GM18499 (cell line): Measurements from ENCODE around the gene CEACAM3.

Experiments
- ATAC-seq: cut with Tn5 transposase; IDR thresholded peaks from one replicate; pipeline ENCODE4 v1.9.1; 2021; ENCODE audit warnings: moderate number of reproducible peaks; ENCODE audit not compliant: insufficient read depth, unreplicated experiment

Gene CEACAM3

DNA sequence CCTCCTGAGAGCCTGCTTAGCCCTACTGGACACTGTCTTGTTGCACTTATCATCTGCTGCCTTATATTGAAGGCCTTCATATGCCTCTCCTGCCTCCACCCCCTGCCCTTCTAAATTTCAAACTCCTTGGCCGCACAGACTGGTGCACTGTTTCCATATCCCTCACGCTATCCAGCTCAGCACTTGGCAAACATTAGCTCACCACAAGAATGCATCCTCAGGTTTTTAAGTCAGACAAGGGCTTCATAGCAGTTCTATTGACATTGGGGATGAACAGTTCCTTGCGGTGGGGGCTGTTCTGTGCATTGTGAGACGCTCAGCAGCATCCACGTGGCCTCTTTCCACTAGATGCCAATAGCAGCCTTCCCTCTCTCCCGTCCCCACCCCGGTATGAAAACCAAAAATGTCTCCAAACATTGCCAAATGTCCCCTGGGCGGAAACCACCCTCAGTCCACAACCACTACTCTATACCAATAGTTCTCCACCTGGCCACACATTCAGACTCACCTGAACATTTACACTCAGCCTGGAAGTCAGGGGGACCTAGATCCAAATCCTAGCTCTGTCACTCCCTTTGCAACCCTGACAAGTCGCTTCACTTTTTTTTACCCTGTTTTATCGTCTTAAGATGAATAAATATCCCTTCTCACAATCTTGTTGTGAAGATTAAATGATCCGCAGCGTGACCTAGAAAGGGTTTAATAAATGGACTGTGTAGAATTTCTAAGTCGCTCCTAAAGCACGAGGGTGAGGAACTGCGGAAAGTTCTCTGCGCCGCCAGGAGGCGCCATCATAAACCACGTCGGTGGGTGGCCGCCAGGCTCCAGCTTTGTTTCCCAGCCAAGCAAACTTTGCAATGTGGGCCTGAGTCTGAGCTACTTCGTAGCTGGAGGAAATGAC, 3.6 kb upstream of the CEACAM3 start:
- no peak for ATAC-seq

DNA sequence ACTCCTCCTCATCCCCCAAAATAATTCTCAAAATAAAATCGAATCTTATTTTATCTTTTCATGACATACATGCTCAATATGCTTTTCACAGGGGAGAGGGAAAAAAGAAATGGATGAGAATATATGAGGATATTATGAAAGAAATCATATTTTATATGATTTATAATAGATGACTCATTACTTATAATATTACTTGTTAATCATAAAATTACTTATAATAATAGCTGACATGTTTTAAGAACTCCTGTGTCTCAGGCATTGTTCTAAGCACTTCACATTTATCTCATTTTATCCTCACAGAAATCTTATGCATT, 3.0 kb upstream of the CEACAM3 start:
- no peak for ATAC-seq

DNA sequence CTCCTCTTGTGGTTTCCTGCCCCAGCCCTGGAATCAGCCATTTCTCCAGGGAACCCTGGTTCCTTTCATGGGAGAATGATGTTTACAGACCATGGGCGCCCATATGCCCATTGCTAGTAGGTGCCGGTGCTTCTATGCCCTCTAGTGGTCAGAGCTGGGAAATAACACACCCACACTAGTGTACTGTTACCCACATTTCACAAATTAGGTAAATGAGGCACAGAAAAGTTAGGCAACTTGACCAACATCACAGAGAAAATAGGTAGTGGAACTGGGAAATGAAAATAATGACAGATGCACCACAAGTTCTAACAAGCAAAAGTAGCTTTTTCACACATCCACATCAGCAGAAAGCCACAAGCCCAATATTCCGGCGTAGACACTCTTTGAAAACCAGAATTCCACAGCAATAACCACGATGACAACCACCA, 1.3 kb upstream of the CEACAM3 start:
- ATAC-seq = no peak

DNA sequence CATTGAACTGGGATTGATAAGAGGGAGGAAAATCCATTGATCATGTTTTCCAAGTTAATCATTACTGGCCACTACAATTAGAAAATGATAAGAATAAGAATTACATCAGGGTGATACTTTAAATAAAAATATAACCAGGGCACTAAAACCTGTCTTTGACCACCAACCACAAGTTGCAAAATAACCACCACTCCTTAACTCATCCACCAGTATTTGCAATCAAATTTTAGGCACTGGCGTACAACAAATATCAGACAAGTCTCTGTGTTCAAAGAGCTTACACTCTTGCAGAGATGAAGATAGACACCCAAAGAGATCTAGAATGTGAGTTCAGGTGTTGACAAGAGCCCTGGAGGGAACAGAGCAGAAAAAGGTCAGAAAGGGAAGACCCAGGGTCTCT, 514 bp downstream of the CEACAM3 start:
- ATAC-seq = no peak

DNA sequence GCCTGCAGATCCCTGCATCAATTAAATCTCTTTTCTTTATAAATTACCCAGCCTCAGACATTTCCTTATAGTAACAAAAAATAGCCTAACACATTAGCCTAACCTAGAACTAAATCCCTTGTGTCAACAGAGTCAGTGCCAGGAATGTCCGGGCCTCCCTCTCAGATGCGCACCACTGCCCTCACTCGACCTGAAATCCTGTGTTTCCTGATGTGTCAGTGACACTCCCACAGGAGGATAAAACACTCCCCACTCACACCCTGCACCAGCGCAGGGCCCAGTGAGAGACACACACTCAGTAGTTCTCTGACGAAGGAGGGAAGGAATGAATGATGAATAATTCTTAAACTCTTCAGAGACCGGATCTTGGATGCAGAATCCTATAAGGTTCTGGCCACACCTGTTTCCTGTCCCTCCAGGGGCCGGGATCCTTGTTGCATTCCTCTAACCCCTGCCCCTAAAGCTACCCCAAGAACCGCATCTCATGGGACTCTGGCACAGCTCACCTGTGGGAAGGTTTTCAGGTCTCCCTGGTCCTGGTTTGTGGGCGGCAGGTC, 3.1 kb downstream of the CEACAM3 start:
- ATAC-seq = no peak

DNA sequence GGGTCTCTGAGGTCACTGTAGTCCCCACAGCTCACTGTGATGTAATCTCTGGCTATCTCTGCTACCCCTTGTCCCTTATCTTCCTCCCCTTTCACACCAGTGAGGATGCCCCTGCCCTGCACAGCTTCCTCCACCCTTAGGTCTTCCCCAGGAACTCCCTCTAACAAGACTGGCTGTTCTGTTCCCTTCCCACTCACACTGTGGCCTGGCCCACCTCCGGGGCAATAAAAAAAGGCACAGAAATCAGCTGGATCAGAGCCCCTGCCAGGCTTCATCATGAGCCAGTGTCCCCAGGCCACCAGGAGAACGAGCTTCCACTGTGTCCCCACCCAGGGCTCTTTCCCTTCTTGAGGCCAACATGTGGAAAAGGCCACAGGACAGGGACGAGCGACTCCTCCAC, 4.6 kb downstream of the CEACAM3 start:
- no peak for ATAC-seq

DNA sequence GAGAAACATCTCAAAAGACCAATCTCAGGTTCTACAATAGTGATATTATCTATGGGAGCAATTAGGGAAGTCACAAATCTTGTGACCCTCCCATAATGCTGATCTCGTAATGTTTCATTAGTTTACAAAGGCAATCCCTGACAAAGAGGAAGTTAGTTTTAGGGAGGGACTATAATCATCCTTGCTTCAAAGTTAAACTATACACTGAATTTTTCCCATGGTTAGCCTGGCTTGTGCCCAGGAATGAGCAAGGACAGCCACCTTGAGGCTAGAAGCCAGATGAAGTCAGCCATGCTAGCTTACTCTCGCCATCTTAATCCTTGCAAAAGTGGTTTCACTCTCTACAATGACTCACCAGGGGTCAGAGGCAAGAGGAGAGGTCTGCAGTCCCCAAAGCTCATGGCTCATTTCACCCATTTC, 5.4 kb downstream of the CEACAM3 start:
- no peak for ATAC-seq

DNA sequence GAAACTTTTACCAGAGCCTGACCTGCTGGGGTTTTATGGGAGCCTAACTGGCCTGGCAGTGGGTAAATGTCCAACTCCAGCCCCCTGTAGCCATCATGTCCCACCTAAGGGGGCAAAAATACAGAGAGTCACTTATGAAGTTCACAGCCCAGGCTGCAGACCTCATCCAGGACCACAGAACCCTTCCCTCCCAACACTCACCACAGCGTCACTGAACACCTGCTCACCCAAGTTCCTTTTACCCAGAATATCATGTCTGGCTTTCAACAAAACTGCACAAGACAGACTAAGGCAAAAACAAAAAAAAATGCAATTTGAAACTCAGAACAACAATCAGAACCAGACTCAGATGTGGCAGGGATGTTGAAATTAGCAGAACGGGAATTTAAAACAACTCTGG, 6.4 kb downstream of the CEACAM3 start:
- ATAC-seq = no peak

DNA sequence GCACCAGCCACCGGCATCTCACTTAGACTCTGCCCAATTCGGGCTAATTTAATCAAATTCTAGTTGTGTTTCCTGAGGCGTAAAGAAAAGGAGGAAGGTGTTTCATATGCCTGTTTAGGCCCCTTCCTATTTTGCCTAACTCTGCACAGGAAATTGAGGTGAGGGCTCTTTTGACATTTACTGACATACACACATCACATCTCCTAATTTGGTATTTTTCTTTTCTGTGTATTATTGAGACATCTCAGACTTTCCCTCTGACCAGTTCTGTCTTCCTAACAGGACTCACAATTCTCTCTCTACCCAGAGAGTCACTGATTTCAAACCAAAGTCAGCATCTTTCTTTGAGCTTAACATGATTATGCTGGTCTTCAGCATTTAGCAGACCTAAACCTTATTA, 7.9 kb downstream of the CEACAM3 start:
- ATAC-seq = no peak

DNA sequence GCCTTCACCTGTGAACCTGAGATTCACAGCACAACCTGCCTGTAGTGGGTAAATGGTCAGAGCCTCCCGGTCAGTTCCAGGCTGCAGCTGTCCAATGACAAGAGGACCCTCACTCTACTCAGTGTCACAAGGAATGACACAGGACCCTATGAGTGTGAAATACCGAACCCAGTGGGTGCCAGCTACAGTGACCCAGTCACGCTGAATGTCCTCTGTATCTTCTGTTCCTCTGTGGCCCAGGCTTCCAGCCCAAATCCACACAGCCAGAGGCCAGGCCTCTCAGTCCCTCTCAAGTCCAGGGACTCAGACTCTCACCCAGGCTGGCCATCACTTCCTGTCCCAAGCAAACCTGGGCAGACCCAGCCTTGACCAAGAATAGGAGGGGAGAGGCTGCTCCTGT, 10.8 kb downstream of the CEACAM3 start:
- ATAC-seq = no peak

DNA sequence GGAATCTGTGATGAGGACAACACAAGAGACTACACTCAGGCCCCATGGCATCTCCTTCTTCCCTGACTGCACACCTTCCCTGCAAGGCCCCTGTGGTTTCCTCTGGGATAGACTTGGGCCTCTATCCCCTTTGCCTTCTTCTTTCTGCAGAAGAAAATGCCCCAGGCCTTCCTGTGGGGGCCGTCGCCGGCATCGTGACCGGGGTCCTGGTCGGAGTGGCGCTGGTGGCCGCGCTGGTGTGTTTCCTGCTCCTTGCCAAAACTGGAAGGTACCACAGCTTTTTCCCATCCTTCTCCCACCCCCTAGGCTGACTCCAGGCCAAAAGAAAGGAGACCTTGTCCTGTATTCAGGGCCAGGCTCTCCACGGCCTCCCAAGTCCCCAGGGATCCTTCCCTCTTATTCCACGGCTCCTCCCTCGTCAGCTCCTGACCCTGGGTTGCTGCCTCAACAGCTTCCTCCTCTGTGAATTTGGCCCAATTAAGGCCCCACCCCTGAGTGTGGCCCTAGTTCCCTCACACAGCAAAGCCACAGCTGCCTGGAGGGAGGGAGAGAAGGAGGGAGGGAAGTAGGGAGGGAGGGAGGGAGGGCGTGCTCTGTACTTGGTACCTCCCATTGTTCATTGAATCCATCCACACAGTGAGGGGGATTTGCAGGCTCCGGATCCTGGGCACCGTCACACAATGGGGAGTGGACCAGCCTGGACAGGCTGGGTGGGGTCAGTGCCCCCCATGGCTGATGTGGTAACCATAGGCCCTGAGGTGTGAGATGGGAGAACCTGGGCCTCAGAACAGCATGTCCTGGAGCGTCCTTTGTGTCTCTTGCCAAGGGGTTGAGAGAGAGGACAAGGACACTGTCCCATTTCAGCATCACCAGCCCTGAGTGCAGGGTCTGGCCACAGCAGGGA, 12.5 kb downstream of the CEACAM3 start:
- ATAC-seq = no peak

DNA sequence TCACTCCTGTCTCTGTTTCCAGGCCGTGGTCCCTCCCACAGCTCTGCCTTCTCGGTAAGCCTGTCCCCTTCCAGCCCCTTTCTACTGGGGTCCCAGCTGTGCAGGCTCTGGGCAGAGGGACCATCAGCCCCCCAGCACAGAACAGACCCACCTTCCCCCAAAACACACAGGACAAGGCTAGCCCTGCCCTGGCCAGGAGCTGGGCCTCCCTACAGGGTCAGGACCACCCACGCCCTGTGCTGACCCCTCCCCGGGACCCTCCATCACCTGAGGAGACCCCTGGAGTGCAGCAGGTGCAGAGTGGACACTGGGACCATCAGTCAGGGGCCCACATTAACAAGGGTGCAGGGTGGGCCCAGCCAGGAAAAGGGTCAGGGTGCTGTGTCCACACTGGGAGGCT, 13.9 kb downstream of the CEACAM3 start:
- ATAC-seq = no peak

DNA sequence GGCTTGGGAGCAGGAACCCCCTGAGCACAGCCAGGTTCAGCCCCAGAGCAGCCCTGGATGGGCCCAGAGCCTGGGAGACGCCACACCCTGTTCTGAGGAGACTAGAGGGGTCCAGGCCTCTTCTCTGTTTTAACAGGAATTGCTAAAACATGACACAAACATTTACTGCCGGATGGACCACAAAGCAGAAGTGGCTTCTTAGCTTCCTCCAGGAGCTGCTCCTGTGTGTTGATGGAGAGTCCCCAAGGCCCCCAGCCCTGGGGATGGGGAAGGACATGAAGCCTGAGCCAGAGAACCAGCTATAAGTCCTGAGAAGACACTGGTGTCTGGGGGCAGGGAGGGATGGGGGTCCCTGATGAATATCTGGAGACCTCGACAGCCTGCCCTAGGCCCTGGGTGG, 14.6 kb downstream of the CEACAM3 start:
- no peak for ATAC-seq

DNA sequence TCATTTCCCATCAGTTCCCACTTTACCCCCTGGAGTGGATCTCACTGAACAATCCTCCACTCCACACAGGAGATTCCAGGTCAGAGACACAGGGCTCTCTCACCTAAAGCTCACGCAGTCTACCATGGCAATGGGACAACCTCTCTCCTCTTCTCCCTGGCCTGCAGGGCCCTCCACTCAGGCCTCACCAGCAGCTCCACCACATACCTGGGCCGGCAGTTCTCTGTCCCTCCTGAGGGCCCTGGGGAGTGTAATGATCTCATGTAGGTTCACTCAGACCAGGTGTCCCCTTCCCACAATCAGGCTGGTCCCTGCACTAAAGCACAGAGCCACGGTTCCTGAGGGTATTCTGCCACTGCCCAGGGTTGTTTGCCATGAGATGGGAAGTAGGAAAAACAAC, 15.6 kb downstream of the CEACAM3 start:
- ATAC-seq = no peak

DNA sequence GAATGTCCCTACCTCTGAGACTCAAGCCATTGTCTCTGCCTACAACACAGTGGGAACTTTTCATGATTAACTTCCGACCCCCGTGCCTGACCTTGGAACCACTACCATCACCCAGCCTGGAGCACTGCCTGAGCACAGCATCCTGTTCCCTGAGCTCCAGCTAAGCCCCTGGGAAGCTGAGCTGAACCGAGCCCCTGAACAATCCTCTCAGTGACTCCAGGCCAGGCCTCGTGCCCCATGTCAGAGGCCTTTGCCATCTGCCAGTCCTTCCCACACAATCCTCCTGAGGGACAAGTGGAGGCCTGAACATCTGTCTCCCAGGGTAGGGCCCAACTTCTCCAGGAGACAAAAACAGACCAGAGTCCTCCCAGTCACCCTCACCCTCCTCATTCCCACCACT, 17.5 kb downstream of the CEACAM3 start:
- ATAC-seq = no peak

DNA sequence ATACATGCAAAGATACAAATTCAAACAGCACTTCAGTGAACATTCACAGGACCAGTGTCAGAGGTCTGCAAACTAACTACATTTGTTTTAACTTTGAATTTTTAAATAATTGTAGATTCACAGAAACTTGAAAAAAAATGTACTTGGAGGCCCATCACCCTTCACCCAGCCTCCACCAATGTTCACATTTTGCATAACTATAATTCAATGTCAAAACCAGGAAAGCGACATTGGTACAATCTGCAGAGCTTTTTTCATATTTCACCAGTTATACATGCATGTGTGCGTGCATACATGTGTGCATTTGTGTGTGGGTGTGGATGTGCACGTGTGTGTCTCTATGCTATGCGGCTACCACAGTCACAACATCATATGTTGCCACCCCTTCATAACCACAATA, 18.9 kb downstream of the CEACAM3 start:
- ATAC-seq = no peak

DNA sequence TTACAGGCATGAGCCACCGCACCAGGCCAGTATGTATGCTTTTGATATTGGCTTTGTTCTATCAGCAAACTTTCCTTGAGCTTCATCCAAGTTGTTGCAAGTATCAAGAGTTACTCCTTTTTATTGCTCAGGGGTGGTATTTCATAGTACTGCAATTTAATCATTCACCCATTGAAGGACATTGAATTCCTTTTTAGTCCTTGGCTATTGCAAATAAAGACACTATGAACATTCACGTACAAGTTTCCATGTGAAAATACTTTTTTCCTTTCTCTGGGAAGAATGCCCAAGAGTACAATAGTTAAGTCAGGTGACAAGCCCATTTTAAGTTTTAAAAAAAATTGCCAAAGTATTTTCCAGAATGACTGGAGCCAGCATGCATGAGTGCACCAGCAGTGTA, 20.4 kb downstream of the CEACAM3 start:
- ATAC-seq = no peak

DNA sequence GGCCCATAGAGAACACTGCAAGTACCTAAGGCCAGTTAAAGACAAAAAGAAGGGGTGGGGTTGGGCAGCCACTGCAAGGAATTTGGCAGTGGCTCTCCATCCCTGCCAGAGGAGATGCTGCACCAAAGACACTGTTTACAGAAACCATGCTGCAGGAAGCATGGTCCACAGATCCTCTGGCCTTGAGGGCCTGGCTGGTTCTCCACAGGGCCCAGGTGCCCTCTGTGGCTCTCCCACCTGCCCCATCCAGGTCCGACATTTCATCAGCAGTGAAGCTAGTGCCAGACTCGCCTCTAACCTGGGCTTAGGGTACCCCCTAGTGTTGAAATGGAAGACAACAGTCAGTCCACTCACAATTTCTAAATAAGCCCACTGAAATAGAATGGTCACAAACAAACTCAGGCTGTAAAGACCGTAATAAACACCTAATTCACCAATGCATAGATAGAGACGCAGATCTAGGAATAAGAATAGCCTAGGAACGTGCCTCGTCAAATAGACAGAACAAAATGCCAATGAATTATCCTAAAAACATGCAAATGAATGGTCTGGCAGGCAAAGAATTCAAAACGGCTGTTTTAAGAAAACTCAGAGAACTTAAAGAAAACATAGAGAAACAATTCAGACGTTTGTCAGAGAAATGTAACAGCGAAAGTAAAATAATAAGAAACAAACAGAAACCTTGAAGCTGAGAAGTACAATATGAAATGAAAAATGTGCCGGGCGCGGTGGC, 24.8 kb downstream of the CEACAM3 start:
- ATAC-seq = no peak

DNA sequence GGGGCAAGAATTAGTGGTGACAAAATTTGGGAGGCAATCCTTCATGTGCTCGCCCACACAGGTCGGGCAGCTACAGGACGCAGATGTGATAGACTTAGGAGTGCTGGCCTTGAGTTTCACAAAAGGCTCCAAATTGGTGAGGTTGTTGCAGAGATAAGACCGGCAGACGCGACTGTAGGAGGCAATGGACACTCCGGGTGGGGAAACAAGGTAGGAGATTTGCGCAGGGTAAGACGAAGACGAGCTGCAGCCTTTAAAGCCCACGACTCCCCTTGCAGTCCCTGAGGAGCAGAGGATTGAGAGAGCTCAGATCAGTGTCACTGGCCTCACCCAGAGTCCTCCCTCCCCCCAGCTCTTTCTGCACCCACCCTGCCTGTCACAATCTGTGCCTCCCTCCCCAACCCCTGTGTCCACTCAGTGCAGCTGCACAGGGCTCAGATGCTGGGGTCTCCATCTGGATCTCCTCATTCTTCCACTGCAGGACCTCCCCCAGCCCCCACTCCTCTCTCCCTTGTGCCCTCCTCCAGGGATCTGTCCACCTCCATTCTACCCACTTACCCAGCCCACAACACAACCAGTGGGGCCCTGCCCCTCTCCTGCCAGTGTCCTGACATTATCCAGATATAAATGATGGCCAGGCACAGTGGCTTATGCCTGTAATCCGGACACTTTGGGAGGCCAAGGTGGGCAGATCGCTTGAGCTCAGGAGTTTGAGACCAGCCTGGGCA, 41.8 kb downstream of the CEACAM3 start:
- ATAC-seq = no peak

DNA sequence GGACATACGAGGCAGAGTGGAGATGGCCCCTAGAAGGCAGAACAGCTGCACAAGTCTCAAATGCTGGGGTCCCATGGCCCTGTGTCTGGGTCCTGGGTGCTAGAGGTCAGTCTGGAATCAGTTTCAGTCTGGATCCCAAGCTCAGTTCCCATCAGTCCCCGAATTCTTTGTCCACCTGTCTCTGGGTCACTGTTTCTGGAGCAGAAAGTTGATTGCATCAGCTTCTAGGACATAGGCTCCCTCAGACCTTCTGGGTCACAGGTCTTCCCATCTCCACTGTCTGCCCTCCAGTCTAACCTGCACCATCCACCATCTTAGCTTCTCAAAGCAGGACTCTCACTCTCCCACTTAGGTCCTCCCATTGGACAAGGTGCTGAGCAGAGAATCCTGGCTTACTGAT, 42.8 kb downstream of the CEACAM3 start:
- ATAC-seq = no peak
